ENCODE measurements around the gene COL25A1. TPM values are rescaled to one million over a fixed set of nuclear protein-coding genes. Genes with fewer than 3 reads are reported as not detected.

The COL25A1 gene
- total RNA-seq, 1 experiment from 2014 or later: 8.8 TPM

GRCh38 chr4:108902769-108903168 lies 399.7 kb downstream of the COL25A1 start:
- Histone ChIP-seq H3K36me3 (ENCODE audit: insufficient read depth, low read length, poor library complexity, severe bottlenecking) (no peaks in the 10 kb centered on the region), H3K27ac (ENCODE audit: low read depth, low read length, poor library complexity, severe bottlenecking) (no peak overlapping the region), H3K9me3 (ENCODE audit: low read depth, low read length, poor library complexity, severe bottlenecking) (no peaks in the 10 kb centered on the region), H3K4me3 (ENCODE audit: low read depth, low read length, poor library complexity, severe bottlenecking) (no peak overlapping the region), H3K27me3 (replicated peaks; ENCODE audit: insufficient read depth, low read depth, low read length, poor library complexity) (no peaks in the 10 kb centered on the region), H3K4me1 (ENCODE audit: insufficient read depth, low read length, poor library complexity, severe bottlenecking) (peaks cover 11% of the 10 kb centered on the region)
- intact Hi-C loops (cut with micrococcal nuclease; ENCODE audit: unreplicated experiment): no loop called here
- BruUV-seq (replicated peaks): no TSS peak
- ChIA-PET POLR2A (ENCODE audit: low non-redundant PET) (no interaction called here), CTCF (no interaction called here)
- no peak for DNase-seq (ENCODE audit: low spot score)
- TF ChIP-seq EZH2 (IDR thresholded peaks at IDR 0.05; ENCODE audit: borderline replicate concordance, low read depth, low read length, poor library complexity, severe bottlenecking): no peak
- TF ChIP-seq CTCF (conservative IDR thresholded peaks at IDR 0.05; ENCODE audit: low read depth, low read length): no peak

- no peak for DNase-seq (ENCODE audit: low spot score)
- no peak for TF ChIP-seq EZH2 (IDR thresholded peaks at IDR 0.05; ENCODE audit: borderline replicate concordance, low read depth, low read length, poor library complexity, severe bottlenecking)
- no peak for TF ChIP-seq CTCF (conservative IDR thresholded peaks at IDR 0.05; ENCODE audit: low read depth, low read length)
- POLR2A ChIA-PET (ENCODE audit: low non-redundant PET): interaction anchor here (0.6 kb wide), 2 partner anchors 402 to 541 kb away, joined by 3 read pairs; no protein-coding TSS in a partner anchor
Observed at GRCh38 chr4:108901291-108901690, 401.2 kb downstream of the COL25A1 start.

GRCh38 chr4:108900018-108900580 lies 402.4 kb downstream of the COL25A1 start:
- H3K27me3 ChIP-seq (replicated peaks; ENCODE audit: insufficient read depth, low read depth, low read length, poor library complexity): no peaks in the 10 kb centered on the region
- no peaks in the 10 kb centered on the region for H3K36me3 ChIP-seq (ENCODE audit: insufficient read depth, low read length, poor library complexity, severe bottlenecking)
- ChIA-PET CTCF (no interaction called here), POLR2A (ENCODE audit: low non-redundant PET) (no interaction called here)
- H3K27ac ChIP-seq (ENCODE audit: low read depth, low read length, poor library complexity, severe bottlenecking): no peak overlapping the region
- no TSS peak for BruUV-seq (replicated peaks)
- TF ChIP-seq EZH2 (IDR thresholded peaks at IDR 0.05; ENCODE audit: borderline replicate concordance, low read depth, low read length, poor library complexity, severe bottlenecking) (no peak), CTCF (conservative IDR thresholded peaks at IDR 0.05; ENCODE audit: low read depth, low read length) (no peak)
- H3K4me3 ChIP-seq (ENCODE audit: low read depth, low read length, poor library complexity, severe bottlenecking): no peak overlapping the region
- intact Hi-C loops (cut with micrococcal nuclease; ENCODE audit: unreplicated experiment): no loop called here
- peaks cover 11% of the 10 kb centered on the region for H3K4me1 ChIP-seq (ENCODE audit: insufficient read depth, low read length, poor library complexity, severe bottlenecking)
- no peak for DNase-seq (ENCODE audit: low spot score)
- no peaks in the 10 kb centered on the region for H3K9me3 ChIP-seq (ENCODE audit: low read depth, low read length, poor library complexity, severe bottlenecking)

More at GRCh38 chr4:108901291-108901690, 401.2 kb downstream of the COL25A1 start:
- intact Hi-C loops (cut with micrococcal nuclease; ENCODE audit: unreplicated experiment): no loop called here
- H3K9me3 ChIP-seq (ENCODE audit: low read depth, low read length, poor library complexity, severe bottlenecking): no peaks in the 10 kb centered on the region
- H3K27me3 ChIP-seq (replicated peaks; ENCODE audit: insufficient read depth, low read depth, low read length, poor library complexity): no peaks in the 10 kb centered on the region
- H3K27ac ChIP-seq (ENCODE audit: low read depth, low read length, poor library complexity, severe bottlenecking): no peak overlapping the region
- CTCF ChIA-PET: no interaction called here
- peaks cover 11% of the 10 kb centered on the region for H3K4me1 ChIP-seq (ENCODE audit: insufficient read depth, low read length, poor library complexity, severe bottlenecking)
- no TSS peak for BruUV-seq (replicated peaks)
- H3K4me3 ChIP-seq (ENCODE audit: low read depth, low read length, poor library complexity, severe bottlenecking): no peak overlapping the region
- H3K36me3 ChIP-seq (ENCODE audit: insufficient read depth, low read length, poor library complexity, severe bottlenecking): no peaks in the 10 kb centered on the region
